NCI-H1417 treated with DMSO at 0.1 percent for 48 hours (cell line): ENCODE data around the gene MFSD8.
"Not testable (repeated sequence)": the region's sequence is repeated elsewhere in the genome, so short reads cannot be mapped to it uniquely, and the experiment has no call there.

Experiments used
- DNase-seq: peaks from one replicate; lab custom pipeline; 2025; lab: John Stamatoyannopoulos, UW

The MFSD8 gene, protein sequence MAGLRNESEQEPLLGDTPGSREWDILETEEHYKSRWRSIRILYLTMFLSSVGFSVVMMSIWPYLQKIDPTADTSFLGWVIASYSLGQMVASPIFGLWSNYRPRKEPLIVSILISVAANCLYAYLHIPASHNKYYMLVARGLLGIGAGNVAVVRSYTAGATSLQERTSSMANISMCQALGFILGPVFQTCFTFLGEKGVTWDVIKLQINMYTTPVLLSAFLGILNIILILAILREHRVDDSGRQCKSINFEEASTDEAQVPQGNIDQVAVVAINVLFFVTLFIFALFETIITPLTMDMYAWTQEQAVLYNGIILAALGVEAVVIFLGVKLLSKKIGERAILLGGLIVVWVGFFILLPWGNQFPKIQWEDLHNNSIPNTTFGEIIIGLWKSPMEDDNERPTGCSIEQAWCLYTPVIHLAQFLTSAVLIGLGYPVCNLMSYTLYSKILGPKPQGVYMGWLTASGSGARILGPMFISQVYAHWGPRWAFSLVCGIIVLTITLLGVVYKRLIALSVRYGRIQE

GRCh38 chr4:127965062-127965802, at the start of gene MFSD8, which contains the start of gene ABHD18:
TSS of gene MFSD8 (minus strand) at chr4:127965173. CDS start at chr4:127965133, 40 bp downstream.
TSS of gene ABHD18 (plus strand) at chr4:127965406. CDS start at chr4:127982956, 17,550 bp downstream.
- DNase-seq, result peak; percentile 91

DNA sequence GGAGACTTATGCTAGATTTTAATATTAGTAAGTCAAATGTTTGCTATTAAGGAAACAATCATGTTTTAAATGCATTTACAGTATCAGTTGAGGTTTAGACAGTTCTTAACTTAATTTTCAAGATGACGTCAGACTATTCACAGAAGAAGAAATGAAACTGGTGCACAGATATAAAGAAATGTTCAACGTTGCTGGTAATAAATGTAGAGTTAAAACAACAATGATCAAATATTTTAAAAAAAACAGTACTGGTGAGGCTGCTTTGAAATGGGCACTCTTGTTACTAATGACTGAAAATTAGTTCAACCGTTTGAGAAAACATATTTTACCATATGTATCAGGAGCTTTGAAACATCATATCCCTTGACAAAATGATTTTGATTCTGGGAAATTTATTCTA, 44.5 kb upstream of the MFSD8 start:
- DNase-seq, result no peak

DNA sequence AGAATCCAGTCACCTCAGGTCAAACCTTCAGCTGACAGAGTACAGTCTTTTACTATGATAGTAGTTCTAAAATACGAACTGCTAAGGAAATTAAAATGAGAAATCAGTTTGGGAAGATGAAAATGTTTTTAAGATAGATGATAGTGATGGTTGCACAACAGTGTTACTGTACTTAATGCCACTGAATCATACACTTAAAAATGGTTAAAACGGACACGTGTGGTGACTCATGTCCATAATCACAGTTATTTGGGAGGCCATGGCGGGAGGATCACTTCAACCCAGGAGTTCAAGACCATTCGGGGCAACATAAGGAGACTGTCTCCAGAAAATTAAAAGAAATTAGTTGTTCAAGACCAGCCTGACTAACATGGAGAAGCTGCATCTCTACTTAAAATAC, 41.6 kb upstream of the MFSD8 start:
- no peak for DNase-seq

DNA sequence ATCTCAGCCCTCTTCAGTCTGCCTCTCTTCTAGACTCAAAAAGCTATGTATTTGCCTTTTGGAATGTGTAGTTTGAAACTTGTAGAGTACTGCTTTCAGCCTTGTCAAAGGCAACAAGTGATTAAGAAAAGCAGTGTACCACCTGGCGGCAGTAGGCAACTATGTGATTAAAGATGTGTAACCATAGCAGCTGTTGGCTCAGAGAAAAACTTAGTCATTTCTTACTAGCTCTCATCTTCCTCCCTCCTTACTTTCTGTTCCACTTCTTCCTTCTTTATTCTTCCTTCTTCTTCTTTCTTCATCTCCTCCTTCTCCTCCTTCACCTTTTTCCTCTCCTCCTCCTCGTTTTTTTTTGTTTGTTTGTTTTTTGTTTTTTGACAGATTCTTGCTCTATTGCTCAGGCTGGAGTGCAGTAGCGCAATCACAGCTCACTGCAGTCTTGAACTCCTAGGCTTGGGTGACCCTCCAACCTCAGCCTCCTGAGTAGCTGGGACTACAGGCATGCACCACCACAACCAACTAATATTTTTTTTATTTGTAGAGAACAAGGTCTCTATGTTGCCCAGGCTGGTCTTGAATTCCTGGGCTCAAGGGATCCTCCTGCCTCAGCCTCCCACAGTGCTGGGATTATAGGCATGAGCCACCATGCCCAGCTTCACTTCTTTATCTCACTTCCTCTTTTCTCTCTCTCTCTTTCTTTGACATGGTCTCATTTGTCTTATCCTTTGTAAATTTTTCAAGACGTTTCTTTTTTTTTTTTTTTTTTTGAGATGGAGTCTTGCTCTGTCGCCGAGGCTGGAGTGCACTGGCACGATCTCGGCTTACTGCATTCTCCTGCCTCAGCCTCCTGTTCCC, 32.8 kb upstream of the MFSD8 start:
- no peak for DNase-seq

DNA sequence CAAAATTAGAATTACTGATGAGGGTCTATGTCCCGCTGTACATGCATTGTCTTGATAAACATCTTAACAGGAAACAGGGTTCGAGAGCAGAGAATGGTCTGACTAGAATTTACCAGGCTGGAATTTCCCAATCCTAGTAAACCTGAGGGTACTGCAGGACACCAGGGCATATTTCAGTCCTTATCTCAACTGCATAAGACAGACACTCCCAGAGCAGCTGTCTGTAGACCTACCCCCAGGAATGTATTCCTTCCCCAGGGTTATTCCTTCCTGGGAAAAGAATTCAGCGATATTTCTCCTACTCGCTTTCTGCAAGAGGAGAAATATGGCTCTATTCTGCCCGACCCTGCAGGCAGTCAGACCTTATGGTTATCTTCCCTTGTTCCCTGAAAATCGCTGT, 31.5 kb upstream of the MFSD8 start:
- not testable (repeated sequence) for DNase-seq

DNA sequence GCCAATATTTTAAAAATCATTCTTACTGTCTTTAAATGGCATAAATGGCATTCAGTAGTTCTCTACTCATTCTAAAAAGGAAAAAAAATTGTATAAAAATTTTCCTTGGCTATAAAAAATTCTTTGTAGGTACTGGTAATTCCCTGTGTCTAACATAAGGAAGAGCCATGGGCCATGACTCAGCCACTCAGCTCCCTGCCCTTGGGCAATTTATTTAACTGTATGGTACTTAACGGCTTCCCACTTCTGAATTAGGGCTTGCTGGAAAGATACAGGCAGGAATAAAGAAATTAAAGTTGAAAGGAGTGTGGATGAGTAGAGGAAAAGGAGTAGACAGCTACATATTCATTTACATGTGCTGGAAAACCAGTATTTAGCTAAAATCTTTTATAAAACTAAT, 30.8 kb upstream of the MFSD8 start:
- no peak for DNase-seq

GRCh38 chr4:127993151-127993550, 28.2 kb upstream of the MFSD8 start:
- no peak for DNase-seq

DNA sequence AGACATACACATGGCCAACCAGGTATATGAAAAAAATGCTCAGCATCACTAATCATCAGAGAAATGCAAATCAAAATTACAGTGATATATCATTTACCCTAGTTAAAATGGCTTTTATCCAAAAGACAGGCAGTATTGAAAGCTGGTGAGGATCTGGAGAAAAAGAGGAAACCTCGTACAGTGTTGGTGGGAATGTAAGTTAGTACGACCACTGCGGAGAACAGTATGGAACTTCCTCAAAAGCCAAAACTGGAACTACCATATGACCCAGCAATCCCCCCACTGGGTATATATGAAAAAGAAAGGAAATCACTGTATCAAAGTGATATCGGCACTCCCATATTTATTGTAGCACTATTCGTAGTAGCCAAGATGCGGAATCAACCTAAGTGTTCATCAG, 23.7 kb upstream of the MFSD8 start:
- no peak for DNase-seq

DNA sequence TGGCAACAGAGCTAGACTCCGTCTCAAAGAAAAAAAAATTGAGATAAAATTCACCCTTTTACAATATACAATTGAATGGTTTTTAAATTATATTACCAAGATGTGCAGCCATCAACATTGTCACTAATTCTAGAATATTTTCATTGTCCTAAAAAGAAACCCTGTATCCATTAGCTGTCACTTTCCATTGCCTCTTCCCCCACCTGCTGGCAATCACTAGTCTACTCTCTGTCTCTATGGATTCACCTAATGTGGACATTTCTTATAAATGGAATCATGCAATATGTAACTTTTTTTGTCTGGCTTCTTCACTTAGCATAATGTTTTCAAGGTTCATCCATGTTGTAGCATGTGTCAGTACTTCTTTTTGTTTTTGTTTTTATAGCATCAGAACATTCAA, 21.0 kb upstream of the MFSD8 start:
- DNase-seq, result no peak

- no peak for DNase-seq
Measured at GRCh38 chr4:127982445-127982844, 17.5 kb upstream of the MFSD8 start.

- no peak for DNase-seq
Measured at GRCh38 chr4:127978930-127979329, 14.0 kb upstream of the MFSD8 start.

DNA sequence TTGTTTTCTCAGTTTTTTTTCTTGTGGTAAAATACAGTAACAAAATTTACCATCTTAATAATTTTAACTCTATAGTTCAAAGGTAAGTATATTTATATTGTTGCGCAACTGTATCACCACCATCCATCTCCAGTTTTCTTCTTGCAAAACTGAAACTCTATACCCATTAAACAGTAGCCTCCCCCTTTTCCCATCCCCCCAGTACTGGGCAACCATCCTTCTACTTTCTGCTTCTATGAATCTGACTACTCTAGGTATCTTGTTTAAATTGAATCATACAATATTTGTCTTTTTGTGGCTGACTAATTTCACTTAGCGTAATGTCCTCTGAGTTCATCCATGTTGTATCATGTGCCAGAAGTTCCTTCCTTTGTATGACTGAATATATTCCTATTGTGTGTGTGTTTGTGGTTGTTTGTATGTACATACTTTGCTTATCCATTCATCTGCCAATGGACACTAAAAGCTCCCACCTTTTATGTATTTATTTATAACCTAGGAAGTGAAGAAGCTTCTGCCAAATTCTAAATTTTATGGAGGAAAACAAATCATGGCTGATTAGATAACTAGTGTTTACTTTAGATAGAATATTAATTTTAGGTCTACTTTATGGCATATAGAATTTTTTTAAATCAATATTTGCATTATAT, 10.3 kb upstream of the MFSD8 start:
- no peak for DNase-seq

DNA sequence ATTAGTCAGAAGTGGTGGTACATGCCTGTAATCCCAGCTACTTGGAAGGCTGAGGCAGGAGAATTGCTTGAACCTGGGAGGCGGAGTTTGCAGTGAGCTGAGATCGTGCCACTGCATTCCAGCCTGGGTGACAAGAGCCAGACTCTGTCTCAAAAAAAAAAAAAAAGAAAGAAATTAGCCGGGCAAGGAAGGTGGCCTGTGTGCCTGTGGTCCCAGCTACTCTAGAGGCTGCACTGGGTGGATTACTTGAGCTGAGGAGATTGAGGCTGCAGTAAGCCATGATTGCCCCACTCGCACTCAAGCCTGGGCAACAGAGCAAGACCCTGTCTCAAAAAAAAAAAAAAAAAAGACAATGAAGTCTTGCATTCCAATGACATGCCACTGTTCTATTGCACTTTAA, 6.0 kb upstream of the MFSD8 start:
- DNase-seq, result not testable (repeated sequence)

DNA sequence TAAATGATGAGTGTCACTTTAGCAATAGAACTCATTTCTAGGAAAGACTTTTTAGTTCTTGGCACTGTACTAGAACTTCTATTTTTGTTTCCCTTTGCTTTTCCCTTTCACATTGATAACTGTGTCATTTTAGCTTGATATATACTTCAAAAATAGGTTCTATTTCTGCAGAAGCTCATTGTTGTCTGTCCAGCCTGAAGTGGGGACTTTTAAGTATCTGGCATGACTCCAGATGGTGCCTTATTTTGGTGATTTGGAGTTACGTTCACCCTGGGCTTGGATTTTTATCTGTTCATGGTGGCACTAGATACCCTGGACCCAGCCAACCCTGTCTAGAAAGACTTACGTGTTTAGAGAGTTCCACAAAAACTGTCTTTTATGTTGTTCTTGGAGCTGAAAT, 3.6 kb upstream of the MFSD8 start:
- no peak for DNase-seq

- no peak for DNase-seq
Measured at GRCh38 chr4:127967141-127967775, 2.3 kb upstream of the MFSD8 start.

DNA sequence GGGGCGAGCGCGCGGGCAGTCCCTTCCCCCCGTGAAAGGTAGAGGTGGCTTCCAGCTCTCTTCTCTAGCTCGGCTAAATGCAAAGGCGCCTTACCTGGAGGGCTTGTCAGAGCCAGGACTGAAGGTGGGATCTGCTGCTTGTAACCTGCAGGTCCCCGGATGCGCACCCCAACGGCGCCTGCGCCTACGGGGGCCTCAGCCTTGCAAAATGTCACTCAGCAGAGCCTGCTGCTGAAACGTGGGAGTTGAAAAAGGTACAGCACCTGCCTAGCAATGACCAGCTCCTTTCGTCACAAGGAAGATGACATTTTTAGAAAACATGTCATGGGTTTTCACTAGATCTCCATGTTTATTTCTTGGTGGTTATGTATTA, 816 bp upstream of the MFSD8 start:
- peak; percentile 24 for DNase-seq

GRCh38 chr4:127964426-127965061, 429 bp downstream of the MFSD8 start:
- not testable (repeated sequence) for DNase-seq

GRCh38 chr4:127963633-127964398, 1.2 kb downstream of the MFSD8 start:
- DNase-seq, result not testable (repeated sequence)

GRCh38 chr4:127959794-127960193, 5.2 kb downstream of the MFSD8 start:
- DNase-seq, result no peak

DNA sequence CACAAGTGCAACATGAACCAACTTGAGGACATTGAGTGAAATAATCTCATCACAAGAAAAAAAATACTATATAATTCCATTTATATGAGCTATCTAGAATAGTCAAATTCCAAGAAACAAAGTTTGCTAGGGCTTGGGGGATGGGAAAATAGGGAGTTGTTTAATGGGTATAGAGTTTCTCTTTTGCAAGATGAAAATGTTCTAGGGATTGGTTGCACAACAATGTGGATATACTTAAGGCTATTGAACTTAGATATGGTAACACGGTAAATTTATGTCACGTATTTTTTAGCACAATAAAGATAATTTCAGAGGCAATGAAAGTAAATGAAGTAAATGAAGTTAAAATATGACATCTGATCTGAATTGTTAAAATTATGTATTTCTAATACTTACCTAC, 7.9 kb downstream of the MFSD8 start:
- no peak for DNase-seq
